ENCODE measurements around the gene ZNF512. TPM values are rescaled to one million over a fixed set of nuclear protein-coding genes. Genes with fewer than 3 reads are reported as not detected.

Gene ZNF512
- total and polyA plus RNA-seq, 9 of the 15 experiments (the other 6 are each of a cell fraction or from before 2014, with no cell fraction given): 24.7 to 101 (median 65.9) TPM

DNA sequence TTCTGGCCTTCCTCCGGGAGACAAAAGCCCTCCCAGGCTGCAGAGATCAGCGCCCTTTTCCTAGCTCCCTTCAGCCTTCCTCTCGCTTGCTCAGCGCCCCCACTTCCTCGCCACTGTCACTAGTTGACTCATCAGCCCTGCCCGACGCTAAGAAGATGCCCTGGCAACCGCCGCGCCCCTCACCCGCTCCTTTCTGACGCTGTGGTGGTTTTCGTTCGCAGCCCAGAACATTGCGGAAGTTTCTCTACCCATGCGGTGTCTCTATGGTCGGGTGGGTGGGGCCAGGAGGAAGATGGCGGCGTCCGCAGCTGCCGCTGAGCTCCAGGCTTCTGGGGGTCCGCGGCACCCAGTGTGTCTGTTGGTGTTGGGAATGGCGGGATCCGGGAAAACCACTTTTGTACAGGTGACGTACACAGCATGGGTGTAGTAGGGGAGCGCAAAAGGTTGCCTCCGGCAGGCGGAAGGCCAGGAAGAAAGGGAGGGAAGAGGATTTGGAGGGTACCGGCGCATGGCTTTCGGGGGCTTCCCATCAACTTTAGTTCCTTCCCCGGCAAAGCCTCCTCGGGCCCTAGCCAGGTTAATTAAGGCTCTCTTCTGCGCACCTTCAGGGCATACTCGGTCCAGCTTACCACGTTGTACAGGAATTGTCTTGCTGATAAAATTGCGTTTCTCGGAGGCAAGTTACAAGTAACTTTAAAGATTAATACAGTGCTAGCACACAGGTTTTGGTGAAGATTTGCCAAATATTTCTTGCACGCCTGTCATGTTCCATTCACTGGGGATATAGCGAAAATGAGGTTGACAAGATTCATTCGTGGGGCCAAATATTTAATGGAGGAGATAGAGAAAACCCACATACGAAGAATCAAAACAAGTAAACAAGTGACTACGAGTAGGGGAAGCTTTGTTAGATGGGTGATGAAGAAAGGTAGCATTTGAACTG lies 46.2 kb downstream of the ZNF512 start, which contains the start of the genes CCDC121 and GPN1:
CCDC121 (minus strand) TSS at position 246 of the 943 bp plus-strand sequence. CDS start 1,213 bp downstream, outside the sequence.
GPN1 (plus strand) TSS at position 284 of the 943 bp plus-strand sequence; CDS start at position 293, 9 bp downstream.
- intact Hi-C loops (cut with micrococcal nuclease) (loop anchor here (1.0 to 10.0 kb wide), 2 partner anchors 144 to 220 kb away; partner anchors contain the start of genes IFT172 and PPM1G), in situ Hi-C loops (cut with MboI) (no loop called here)
- under 1% methylated on average over 39 of the region's 44 CpGs for WGBS (ENCODE audit: insufficient coverage, low coverage, missing lambda C conversion rate)
- CTCF ChIA-PET (ENCODE audit: low intra/inter-chr PET ratio): no interaction called here
- H3K4me2 ChIP-seq (ENCODE audit: insufficient read depth, low read length): peak within 1 kb of the TSS; percentile 96
- FAIRE-seq: peak; percentile 85
- H3K4me1 ChIP-seq (replicated peaks in 1 of 2; ENCODE audit: control insufficient read depth in 2 of 2, insufficient read depth in 2 of 2, low read length in 2 of 2): peaks cover 0 to 11% of the 10 kb centered on the region in 2 experiments; a peak in 4 of 5 replicates
- H3K9me1 ChIP-seq (ENCODE audit: control insufficient read depth, insufficient read depth, low read length): no peaks in the 10 kb centered on the region
- peak within 1 kb of the TSS; percentile 93 for H3K4me3 ChIP-seq
- no TSS peak for BruUV-seq (replicated peaks)
- no peaks in the 10 kb centered on the region for H3K9me3 ChIP-seq (replicated peaks; ENCODE audit: control insufficient read depth, insufficient read depth, low read depth, low read length)
- H3K36me3 ChIP-seq (ENCODE audit: control insufficient read depth, insufficient read depth, low read length): peaks cover 49% of the 10 kb centered on the region
- H2AFZ ChIP-seq (ENCODE audit: low read depth, low read length): peak within 1 kb of the TSS; percentile 99
- H3K79me2 ChIP-seq (ENCODE audit: control insufficient read depth, insufficient read depth, low read length): peaks cover 19% of the 10 kb centered on the region
- peak within 1 kb of the TSS; percentile 96 to 97 for H3K9ac ChIP-seq (ENCODE audit: insufficient read depth in 1 of 2, low read depth in 2 of 2, low read length in 2 of 2)
- H3K27ac ChIP-seq (ENCODE audit: extremely low read depth, low read depth, low read length): peak within 1 kb of the TSS; percentile 82
- no peaks in the 10 kb centered on the region for H3K27me3 ChIP-seq (ENCODE audit: control insufficient read depth in 2 of 2, insufficient read depth in 2 of 2, low read length in 2 of 2)
- POLR2A ChIA-PET: interaction anchor here (1.0 to 1.6 kb wide), 6 partner anchors 9 to 158 kb away, joined by 3 read pairs; no protein-coding TSS in a partner anchor
- peak; percentile 84 to 87 (median 86) for DNase-seq (ENCODE audit: extremely low read depth in 1 of 4, low spot score in 3 of 4)
- peak; percentile 98 for ATAC-seq
- H4K20me1 ChIP-seq (replicated peaks; ENCODE audit: control insufficient read depth, insufficient read depth, low read length): no peaks in the 10 kb centered on the region
- TF ChIP-seq NCOR1 (IDR thresholded peaks at IDR 0.05) (no peak; the same call in 1 of the 2 replicates), DMBX1 (CRISPR knock-in tag; IDR thresholded peaks at IDR 0.05; ENCODE audit: borderline replicate concordance) (no peak), TARDBP (IDR thresholded peaks at IDR 0.05) (no peak), ZNF165 (CRISPR knock-in tag; IDR thresholded peaks at IDR 0.05; ENCODE audit: borderline replicate concordance) (no peak), SRF (CRISPR knock-in tag; IDR thresholded peaks at IDR 0.05) (0 out of 4 replicates have a peak, but pooled peaks of 1 of the 2 experiments have one; percentile 25), ZSCAN32 (CRISPR knock-in tag; IDR thresholded peaks at IDR 0.05) (no peak), NFE2L1 (tag; IDR thresholded peaks at IDR 0.05; ENCODE audit: borderline replicate concordance, low read depth) (no peak), FIP1L1 (IDR thresholded peaks at IDR 0.05; ENCODE audit: low read depth, low read length, poor library complexity, severe bottlenecking) (no peak), ZNF644 (tag; IDR thresholded peaks at IDR 0.05; ENCODE audit: low read depth) (no peak), HMG20A (CRISPR knock-in tag; conservative IDR thresholded peaks at IDR 0.05) (no peak), DPF2 (IDR thresholded peaks at IDR 0.05) (no peak), MYBL2 (IDR thresholded peaks at IDR 0.05; ENCODE audit: low read depth) (no peak), MYBL2 (CRISPR knock-in tag; IDR thresholded peaks at IDR 0.05; ENCODE audit: borderline replicate concordance) (no peak), MAZ (CRISPR knock-in tag; conservative IDR thresholded peaks at IDR 0.05 in 1 of 2, IDR thresholded peaks at IDR 0.05 in 1 of 2) (peak; percentile 66 to 70; a peak in 3 of 4 replicates), HNRNPL (IDR thresholded peaks at IDR 0.05; ENCODE audit: low read depth, low read length) (no peak), SETDB1 (IDR thresholded peaks at IDR 0.05; ENCODE audit: low read length) (no peak), KLF13 (tag; IDR thresholded peaks at IDR 0.05; ENCODE audit: borderline replicate concordance, low read depth) (peak; percentile 74; the same call in 1 of the 2 replicates)
- TF ChIP-seq, protein P1, sequence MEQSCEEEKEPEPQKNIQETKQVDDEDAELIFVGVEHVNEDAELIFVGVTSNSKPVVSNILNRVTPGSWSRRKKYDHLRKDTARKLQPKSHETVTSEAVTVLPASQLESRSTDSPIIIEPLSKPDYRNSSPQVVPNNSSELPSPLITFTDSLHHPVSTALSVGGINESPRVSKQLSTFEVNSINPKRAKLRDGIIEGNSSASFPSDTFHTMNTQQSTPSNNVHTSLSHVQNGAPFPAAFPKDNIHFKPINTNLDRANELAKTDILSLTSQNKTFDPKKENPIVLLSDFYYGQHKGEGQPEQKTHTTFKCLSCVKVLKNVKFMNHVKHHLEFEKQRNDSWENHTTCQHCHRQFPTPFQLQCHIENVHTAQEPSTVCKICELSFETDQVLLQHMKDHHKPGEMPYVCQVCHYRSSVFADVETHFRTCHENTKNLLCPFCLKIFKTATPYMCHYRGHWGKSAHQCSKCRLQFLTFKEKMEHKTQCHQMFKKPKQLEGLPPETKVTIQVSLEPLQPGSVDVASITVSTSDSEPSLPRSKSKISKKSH (CRISPR knock-in tag; IDR thresholded peaks at IDR 0.05): no peak
- TF ChIP-seq, protein P2, sequence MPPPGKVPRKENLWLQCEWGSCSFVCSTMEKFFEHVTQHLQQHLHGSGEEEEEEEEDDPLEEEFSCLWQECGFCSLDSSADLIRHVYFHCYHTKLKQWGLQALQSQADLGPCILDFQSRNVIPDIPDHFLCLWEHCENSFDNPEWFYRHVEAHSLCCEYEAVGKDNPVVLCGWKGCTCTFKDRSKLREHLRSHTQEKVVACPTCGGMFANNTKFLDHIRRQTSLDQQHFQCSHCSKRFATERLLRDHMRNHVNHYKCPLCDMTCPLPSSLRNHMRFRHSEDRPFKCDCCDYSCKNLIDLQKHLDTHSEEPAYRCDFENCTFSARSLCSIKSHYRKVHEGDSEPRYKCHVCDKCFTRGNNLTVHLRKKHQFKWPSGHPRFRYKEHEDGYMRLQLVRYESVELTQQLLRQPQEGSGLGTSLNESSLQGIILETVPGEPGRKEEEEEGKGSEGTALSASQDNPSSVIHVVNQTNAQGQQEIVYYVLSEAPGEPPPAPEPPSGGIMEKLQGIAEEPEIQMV (tag; conservative IDR thresholded peaks at IDR 0.05; ENCODE audit: low read depth): peak; percentile 26; the same call in 1 of the 2 replicates

Measured in K562 (cell line).